Fibroblast of the aortic adventitia (primary cell): ENCODE data around the gene SLC2A9. TPM values are rescaled to one million over a fixed set of nuclear protein-coding genes. Genes with fewer than 3 reads are reported as not detected.
A peak's percentile ranks its signal among the peaks of the same experiment; 100 is the strongest.

Experiments used
- DNase-seq: peaks from one replicate; pipeline ENCODE4 v3.0.0-alpha.2; 2010; ENCODE audit warnings: low read depth
- H3K4me3 ChIP-seq: 2 replicates; pipeline ENCODE4 v1.5.1; 2011; ENCODE audit warnings: low read depth, mild to moderate bottlenecking, control low read depth, low read length, moderate library complexity
- total RNA-seq: library from RNA; depleted of rRNA; stranded (reverse); fragments of >200 nt; gene quantifications from 2 replicates; pipeline ENCODE4 v1.2.3, GENCODE V29; 2012; ENCODE audit warnings: low replicate concordance
- TF ChIP-seq, protein P1 (sequence below): IDR thresholded peaks from 2 replicates; pipeline ENCODE4 v1.5.1; 2011; ENCODE audit warnings: mild to moderate bottlenecking, low read length, control low read depth, inconsistent platforms; ENCODE audit not compliant: insufficient read depth

SLC2A9 gene
- total RNA-seq, 1 donor, result 0.90 TPM

DNA sequence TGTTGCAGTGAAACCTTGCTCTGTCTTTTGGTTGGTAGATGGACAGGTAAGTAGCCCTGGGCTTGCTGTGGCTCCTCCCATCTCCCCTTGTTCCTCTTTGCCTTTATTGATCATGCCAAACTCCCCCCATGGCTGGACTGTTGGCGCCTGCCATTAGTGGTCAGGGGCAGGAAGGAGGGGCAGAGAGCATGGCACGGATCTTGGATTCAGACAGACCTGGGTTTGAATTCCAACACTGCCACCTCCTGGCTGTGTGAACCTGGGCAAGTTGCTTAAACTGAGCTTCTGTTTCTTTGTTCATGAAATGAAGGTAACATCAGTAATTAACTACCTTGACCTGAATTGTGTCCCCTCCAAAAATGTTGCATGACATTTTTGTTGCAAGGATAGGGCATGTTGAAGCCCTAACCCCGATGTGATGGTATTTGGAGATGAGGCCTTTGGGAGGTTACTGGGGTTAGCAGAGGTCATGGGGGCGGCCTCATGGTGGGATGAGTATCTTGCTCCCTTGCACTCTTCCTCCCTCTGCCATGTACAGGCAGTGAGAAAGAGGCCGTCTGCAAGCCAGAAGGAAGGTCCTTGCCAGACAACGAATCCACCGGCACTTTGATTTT is 6.0 kb downstream of the SLC2A9 start:
- no peak overlapping the region for H3K4me3 ChIP-seq
- peak; percentile 57 for DNase-seq

GRCh38 chr4:10013722-10014121 is 7.6 kb downstream of the SLC2A9 start:
- no peak for DNase-seq
- no peak overlapping the region for H3K4me3 ChIP-seq
- TF ChIP-seq, protein P1, sequence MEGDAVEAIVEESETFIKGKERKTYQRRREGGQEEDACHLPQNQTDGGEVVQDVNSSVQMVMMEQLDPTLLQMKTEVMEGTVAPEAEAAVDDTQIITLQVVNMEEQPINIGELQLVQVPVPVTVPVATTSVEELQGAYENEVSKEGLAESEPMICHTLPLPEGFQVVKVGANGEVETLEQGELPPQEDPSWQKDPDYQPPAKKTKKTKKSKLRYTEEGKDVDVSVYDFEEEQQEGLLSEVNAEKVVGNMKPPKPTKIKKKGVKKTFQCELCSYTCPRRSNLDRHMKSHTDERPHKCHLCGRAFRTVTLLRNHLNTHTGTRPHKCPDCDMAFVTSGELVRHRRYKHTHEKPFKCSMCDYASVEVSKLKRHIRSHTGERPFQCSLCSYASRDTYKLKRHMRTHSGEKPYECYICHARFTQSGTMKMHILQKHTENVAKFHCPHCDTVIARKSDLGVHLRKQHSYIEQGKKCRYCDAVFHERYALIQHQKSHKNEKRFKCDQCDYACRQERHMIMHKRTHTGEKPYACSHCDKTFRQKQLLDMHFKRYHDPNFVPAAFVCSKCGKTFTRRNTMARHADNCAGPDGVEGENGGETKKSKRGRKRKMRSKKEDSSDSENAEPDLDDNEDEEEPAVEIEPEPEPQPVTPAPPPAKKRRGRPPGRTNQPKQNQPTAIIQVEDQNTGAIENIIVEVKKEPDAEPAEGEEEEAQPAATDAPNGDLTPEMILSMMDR, result peak; percentile 43

More for the DNA sequence above, 6.0 kb downstream of the SLC2A9 start:
- TF ChIP-seq, protein P1, result peak; percentile 47

DNA sequence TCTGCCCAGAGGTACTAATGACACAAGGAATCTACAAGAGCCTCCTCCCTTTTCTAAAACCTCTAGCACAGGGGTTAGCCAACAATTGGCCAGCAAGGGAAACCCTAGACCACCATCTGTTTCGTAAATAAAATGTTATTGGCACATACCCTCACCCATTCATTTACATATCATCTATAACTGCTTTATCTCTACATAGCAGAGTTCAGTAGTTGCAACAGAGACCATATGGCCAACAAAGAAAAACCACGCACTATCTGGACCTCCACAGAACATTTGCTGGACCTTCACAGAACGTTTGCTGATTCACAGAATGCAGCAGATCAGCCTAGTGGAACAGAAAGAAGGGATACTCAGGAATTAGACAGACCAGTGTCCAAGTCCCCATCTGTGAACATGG is 9.4 kb downstream of the SLC2A9 start:
- TF ChIP-seq, protein P1, result no peak
- H3K4me3 ChIP-seq, result no peak overlapping the region
- DNase-seq, result no peak

DNA sequence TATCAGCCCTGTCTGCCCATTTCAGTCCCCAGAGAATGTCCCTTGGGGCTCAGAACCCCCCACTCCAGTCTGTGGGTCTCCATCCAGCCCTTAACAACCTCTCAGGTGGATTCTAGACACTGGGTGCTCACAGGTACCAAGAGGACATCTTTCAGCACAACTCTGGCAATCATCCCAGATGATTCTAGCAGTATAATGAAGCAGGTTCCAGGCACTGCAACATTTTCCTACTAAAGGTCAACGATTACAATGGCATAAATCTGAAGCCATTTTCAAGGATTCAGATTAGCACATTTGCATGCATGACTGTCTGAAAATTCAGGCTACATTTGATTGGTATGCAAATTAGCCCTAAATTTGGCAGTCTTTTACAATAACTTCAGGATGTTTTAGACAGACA is 10.0 kb downstream of the SLC2A9 start:
- H3K4me3 ChIP-seq, result no peak overlapping the region
- TF ChIP-seq, protein P1, result no peak
- no peak for DNase-seq

GRCh38 chr4:10009861-10010500 is 11.3 kb downstream of the SLC2A9 start:
- H3K4me3 ChIP-seq, result no peak overlapping the region
- TF ChIP-seq, protein P1, result no peak
- DNase-seq, result peak; percentile 16

DNA sequence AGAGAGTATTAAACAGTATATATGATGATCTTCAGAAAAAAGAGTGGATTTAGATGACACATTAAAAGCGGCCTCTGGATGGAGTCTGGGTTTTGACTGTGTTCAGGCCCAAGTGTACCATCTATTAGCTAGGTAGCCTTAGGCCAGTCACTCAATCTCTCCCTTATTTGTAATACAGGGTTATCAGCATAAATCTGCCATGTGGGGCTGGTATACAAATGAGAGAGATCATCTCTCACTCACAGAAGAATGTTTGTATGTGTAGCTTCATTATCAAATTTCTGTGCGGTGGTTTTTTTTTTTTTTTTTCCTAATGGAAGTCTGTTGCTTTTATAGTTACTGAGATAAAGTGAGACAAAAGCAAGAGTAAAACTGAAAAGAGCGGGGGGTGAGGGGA is 12.7 kb downstream of the SLC2A9 start:
- no peak for DNase-seq
- TF ChIP-seq, protein P1, result no peak
- no peak overlapping the region for H3K4me3 ChIP-seq
